NCI-H2227 (cell line): ENCODE results near the gene AUP1.

ENCODE experiments used
- DNase-seq: peaks from one replicate; lab custom pipeline; 2025; ENCODE audit not compliant: unreplicated experiment; lab: John Stamatoyannopoulos, UW

Gene AUP1

DNA sequence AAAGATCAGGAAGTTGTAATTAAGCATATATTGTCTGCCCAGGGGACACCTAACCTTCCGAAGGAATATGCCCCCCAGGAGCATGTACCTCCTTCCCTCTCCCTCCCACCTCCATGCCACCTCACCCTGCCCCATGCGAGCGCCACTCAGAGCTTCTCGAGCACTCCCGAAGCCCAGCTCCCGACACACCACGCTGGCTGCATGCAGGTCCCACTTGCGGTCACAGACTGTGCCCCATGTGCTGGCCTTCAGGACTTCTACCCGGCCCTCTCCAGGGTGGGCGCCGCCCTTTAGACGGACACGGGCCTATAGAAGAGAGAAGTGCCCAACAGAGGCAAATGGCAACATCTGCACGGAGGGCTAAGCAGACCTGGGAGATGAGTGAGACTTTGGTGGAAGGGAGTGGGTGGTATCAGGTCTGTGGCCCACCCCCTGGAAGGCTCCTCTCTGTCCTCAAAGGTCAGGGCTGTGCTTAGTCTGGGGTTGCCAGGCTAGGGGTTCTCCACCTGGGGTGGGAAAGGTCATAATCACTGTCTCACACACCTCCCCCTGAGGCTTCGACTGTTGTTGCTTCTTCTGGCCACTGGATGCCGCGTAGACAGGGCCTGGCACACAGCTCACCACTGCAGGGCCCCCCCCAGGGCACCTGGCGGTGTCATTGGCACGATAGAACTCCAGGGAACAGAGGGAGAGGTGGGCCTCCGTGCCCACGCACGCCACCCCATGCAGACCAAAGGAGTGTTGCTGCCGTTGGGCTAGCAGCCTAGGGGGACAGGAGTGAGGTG lies 6.9 kb upstream of the AUP1 start:
- DNase-seq = no peak

DNA sequence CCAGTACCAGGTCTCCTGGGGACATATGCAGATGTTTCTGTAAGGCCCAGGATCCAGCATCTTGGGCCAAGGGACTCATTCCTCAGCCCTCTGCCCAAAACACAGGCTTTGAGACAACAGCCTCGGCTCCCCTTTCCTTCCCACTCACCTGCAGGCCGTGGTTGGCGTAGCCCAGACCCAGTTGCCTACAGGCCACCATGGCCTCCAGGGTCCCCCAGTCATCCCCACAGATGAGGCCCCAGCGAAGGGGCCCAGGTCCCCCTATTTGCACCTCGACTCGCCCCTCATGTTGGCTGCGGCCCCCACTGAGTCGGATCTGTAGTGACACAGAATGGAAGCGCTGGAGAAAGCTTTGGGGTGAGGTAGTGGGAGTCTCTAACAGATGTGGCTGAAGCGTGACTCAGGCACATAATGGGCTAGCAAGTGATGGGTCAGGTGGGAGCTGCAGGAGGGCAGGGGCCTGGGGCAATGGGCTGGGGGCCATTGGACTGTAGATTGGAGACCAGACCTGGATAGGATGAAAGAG lies 6.0 kb upstream of the AUP1 start:
- DNase-seq = no peak

DNA sequence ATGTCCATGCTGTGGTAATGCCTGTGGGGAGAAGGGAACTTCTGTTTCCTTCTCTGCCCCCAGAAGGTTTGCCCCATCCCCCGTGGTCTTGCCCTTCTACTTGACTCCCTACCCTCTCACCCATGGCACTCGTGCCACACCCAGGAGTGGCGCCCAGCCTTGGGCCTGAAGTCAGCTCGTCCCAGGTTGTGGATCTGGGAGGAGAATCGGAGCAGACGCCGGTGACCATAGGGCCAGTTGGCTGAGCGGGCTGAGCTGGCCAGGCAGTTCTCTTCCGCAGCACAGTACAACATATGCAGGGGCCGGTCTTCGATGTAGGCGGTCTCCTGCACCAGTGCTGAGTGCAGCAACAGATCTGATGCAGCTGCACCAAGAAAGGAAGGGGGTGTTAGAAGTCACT lies 4.9 kb upstream of the AUP1 start:
- no peak for DNase-seq

DNA sequence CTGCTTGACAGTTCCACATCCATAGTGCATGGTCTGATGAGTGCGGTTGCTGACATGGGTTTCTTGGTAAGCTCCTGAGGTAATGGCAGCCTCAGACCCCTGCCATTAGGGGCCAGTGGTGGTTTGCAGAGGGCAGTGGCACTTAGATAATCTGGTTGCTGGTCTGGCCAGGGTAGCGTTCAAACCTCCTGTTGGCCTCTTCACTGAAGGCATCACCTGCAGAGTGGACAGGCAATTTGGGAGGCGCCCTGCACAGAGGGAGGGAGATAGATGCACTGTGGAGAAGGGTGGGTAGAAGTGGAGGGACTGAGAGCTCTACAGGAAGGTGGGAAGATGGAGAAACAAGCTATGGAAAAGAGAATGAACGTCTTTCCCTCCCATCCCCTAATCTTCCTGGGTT lies 4.0 kb upstream of the AUP1 start:
- DNase-seq = no peak

DNA sequence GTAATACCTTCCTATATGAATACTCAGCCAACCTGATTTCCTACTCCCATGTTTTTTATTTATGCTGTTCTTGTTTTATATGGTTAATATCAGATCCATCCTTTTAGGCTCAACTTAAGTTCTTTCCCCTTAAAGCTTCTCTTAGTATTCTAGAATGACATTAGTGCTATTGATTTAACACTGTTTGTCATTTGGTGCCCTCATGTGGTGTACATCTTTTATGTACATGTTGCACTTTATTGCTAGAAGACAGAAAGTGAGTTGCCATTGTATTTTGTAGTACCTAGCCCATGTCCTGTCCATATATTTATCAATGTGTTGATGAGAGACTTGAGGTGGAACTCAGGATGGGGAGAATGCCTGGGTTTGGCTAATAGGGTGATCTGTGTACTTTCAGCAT lies 2.7 kb upstream of the AUP1 start:
- DNase-seq = peak; percentile 34

DNA sequence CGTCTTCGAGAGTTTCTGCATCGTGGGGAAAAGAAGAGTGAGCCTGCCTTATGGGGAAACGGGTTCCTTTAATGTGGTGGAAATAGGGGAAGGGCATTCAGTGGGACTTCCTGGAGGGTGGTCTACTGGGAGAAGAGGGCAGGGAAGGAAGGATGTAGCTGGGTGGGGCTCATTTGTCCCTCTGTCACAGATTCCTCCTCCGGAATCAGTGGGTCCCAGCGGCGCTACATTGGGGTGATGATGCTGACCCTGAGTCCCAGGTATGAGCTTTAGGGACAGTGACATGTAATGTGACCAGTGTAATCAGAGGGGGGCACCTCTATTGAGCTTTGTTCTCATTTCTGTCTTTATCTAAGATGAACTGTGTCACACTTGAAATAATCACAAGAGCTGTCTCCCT lies 2.2 kb upstream of the AUP1 start:
- no peak for DNase-seq

DNA sequence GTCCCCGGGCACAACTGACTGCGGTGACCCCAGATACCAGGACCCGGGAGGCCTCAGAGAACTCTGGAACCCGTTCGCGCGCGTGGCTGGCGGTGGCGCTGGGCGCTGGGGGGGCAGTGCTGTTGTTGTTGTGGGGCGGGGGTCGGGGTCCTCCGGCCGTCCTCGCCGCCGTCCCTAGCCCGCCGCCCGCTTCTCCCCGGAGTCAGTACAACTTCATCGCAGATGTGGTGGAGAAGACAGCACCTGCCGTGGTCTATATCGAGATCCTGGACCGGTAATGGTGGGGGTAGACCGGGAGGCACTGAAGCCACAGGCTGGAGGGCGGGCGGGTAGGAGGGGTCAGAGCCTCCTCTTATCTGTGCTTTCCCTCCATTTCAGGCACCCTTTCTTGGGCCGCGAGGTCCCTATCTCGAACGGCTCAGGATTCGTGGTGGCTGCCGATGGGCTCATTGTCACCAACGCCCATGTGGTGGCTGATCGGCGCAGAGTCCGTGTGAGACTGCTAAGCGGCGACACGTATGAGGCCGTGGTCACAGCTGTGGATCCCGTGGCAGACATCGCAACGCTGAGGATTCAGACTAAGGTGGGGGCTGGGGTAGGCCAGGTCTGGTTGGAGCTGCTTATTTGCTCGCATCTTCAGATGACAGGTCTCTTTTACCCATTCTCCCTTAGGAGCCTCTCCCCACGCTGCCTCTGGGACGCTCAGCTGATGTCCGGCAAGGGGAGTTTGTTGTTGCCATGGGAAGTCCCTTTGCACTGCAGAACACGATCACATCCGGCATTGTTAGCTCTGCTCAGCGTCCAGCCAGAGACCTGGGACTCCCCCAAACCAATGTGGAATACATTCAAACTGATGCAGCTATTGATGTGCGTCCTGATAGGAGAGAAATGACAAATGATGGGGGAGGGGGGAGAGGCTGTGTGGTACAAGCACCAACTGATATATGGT lies 1.0 kb upstream of the AUP1 start:
- peak; percentile 58 for DNase-seq

DNA sequence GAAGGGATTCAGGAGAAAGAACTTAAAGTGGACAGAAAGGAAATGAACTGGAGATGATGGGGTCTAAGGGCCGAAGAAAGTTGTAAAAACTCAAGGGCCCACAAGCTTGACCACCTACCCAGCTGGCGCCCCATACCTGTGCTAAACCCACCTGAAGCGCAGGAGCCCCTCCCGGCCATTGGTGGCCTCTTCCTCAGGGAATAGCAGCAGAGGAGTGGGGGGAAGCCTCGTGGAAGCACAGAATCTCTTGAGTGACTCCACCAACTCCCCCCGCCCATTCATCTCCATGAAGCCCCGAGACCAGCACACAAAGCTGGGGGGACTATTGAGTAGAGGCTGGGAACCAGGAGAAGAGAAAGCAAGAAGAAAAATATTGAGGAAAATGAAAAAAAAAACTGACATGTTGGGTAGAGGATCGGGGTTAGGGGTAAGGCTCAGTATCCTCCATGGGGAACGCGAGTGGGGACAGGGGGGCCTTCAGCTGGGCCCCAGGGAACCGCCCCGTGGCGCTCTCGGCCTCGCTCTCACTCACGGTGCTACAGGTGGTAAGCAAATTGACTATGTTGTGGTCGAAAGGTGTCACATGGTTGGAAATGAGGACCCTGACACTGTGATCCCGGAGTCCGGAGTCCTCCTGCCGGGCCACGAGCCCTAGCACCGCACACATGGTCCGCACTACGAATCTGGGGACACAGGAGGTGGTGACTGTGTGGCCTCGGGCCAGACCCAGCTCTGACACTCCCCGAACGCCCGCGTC lies 728 bp downstream of the AUP1 start:
- no peak for DNase-seq

DNA sequence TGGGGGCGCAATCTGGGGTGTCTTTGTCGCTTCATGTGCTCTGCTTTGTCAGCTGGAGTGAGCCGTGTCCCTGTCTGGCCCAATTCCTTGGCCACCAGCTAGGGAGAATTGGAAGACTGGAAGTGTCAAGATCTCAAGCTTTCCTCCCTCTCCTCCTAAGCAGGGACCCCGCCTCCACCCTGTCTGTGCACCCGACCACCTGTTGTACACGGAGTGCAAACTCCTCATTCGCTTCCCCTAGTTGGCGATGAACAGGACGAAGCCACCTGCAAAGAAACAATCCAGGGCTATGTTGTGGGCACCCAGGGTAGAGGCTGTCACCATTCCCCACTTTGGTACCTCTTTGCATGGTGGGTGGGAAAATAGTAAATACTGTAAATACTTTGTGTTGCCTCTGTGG lies 1.8 kb downstream of the AUP1 start:
- DNase-seq = no peak

DNA sequence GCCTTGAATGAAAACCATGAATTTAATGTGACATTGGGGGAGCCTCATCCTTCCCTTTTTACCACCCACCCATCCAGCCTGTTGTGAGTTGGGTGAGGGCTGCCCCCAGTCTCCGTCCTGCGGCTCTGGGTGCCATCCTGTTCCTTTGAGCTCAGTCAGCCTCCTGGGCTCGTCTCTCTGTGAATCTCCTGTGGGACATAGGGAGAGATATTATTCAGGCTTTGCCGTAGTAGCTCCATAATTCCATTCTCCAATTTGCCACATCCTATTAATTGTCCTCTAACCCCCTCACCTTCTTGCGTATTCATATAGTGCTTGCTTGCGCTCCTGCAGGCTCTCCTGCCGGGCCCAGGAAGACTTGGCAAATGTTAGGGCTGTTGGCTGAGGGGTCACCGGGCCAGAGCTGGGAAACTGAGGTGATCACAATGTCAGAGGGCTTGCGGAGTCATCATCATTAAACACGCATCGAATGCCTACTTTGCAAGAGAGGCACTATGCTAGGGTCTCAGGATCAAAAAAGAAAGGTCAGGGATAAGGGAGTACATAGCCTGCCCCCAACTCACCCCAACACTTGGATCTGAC lies 2.8 kb downstream of the AUP1 start:
- no peak for DNase-seq

DNA sequence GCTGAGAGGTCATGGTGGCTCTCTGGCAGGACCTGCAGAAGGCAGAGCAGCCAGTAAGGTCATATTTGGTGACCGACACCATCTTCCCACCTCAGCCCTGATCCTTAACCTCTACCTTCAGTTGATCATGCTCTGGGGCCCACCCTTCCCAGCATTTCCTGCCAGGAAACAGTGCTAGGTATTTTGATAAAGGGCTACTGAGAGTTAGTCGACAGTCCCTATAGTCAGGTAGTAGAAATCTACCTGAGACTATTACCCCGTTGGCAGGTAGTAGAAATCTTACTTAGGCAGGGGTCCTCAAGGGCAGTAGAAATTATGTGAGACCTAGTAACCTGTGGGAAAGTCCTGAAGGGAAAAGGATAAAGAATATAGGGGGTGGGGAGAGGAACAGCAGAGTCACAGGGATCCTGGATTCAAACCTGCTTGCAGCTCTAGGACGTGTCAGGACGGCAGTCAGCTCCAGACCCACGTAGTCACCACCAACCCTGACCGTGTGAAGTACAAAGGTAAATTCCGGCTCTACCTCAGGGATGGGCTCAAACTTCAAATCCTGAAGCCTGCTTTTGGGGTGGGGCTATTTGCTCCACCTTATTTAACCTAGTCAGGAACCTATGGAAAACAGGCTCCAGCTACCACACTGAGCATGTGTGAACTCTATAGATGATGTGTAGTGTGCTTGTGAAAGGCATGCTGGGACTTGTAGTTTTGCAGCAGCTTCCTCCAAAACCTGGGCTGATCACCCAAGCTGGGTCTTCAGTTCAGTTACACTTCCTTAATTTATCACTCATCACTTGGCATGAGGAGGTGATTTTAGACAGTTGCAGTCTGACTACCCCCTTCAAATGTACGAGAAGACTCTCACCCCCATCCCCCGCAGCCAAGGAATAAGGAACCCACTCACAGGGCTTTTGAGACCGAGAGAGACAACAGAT lies 3.5 kb downstream of the AUP1 start, which contains the start of gene DQX1:
TSS of gene DQX1 (minus strand) at position 515 of the 932 bp plus-strand sequence. CDS start at position 13, 502 bp downstream.
- DNase-seq = peak; percentile 58

DNA sequence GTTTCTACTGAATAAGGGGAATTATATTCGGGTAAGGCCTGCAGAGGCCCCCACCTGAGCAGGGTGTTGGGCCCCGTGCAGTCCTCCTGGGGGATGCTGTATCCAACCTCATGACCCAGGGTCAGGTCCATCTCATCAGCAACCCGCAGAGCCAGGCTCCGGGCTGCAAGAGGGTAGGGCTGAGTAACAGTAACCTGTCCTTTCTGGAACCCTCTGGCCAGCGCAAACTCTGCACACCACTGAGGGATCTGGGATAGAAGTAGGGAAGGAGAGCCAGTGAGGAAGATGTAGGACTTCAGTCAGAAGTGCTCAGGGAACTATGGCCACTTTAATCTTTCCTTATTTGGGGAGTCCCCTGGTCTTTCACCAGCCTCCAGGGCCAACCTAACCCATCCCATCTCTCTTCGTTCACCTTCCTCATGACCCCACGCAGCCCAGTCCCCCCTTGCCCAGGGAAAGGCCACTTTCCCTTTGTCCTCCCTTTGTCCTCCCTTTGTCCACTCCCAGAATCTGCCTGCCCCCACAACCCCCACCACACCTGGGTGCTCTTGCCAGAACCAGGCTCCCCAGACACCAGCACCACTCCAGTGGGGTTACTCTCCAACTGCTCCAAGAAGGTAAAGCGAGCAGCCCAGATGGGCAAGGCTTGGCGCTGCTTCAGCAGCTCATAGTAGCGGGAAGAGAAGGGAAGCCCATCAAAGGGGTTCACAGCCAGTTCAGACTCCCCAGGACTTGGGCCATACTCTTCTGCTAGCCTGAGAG lies 4.4 kb downstream of the AUP1 start:
- DNase-seq = no peak

DNA sequence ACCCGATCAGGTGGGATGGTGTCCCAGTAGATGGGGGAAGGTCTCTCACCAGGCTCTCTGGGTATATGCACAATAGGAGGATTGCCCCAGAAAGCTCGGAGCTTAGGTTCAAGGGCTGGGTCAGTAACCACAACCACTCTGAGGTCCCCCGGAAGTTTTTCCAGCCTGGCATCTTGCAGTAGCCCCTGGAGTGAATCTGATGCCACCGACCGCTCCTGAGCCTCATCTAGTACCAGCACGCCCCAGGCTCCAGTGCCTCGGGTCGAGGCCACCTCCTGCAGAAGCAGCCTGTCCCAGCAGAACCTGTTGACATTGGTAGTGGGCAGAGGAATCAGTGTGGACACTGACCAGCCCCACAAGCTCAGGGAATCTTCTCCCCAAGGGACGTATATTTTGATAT lies 5.5 kb downstream of the AUP1 start:
- DNase-seq = no peak

DNA sequence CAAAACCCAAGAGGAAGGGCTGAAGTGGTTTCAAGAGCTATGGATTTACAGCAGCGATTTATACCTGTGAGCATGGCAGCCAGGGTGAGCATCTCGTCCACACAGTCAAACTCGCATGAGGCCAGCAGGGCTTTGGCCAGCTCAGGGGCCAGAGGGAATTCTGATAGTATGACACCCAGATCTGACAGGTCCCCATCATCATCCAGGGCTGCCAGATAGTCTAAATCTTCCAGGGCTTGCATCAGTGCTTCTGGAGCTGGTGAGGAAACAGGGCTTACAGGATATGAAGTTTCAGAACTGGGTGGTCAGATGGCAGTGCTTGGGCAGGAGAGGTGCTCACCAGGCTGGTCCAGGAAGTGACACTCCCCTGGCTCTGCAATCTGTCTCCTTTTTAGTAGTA lies 7.0 kb downstream of the AUP1 start:
- DNase-seq = no peak

DNA sequence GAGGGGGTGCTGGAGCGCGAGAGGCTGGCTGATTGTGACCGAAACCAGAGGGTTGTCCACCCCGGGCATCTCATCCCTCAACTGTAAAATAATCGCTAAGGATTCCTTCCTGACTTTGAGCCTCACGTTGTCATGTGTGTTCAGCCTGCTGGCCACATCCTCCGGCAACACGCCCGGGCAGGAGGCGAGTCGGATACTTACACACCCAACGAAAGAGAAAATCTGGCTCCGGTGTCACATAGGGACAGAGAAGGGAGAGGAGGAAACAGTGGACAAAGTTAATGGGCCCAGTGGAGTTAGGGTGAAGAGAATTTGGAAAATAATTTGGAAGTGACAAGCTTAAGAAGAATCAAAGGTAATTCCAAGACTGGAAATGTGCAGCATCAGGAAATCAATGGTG lies 12.9 kb downstream of the AUP1 start:
- no peak for DNase-seq

DNA sequence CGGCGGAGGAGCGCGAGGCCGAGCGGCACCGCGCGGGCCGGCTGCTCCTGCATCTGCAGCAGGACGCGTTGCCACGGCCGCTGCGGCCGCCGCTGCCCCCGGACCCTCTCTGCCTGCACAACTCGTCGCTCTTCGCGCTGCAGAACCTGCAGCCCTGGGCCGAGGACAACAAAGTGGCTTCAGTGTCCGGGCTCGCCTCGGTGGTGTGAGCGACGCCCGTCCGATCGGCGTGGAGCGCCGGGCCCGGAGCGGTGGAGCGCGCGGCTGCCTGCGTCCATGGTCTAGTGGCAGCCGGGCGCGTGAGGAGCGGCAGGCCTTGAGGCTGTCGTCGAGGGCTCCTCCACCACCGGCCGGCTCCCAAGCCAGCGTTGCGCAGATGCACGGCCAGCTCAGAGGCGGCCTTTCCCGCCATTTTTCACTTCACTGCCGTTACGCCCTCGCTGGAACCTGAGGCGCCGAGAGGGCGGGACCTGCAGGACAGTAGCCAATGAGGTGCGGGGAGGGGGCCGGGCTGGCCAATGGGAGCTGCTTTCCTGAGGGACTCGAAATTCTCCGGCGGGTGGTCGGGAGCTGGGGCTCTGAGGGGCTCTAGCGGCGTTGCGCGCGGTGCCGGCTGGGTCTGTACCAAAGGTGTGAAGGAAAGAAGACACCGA lies 13.4 kb downstream of the AUP1 start:
- no peak for DNase-seq

DNA sequence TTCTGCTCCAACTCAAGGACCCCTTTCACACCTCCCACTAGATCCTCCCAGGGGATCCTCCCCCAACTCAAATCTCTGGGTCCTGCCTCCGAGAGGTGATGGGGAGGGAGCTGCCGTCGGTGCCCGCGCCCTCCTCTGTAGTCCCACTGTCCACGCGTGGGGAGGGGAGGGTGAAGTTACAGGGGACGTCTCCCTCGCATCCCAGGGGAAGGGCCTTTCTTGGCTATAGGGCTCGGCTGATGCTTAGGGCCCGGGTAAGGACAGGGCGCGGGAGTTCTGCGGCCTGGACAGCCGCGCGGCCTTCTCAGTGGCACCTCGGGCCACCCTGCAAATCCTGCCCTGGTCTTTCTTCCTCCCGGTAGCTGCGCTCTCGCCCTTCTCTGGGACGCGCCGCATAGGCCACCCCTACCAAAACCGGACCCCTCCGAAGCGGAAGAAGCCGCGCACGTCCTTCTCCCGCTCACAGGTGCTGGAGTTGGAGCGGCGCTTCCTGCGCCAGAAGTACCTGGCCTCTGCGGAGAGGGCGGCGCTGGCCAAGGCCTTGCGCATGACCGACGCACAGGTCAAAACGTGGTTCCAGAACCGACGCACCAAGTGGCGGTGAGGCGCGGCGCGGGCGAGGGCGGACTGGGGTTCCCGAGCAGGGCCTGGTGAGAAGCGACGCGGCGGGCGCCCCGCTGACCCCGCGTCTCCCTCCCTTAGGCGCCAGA lies 14.1 kb downstream of the AUP1 start:
- DNase-seq = no peak
